ENCODE data around the gene FLRT2.

GRCh38 chr14:85617791-85618190 is 87.8 kb downstream of the FLRT2 start:
- TF ChIP-seq REST (IDR thresholded peaks at IDR 0.05; ENCODE audit: insufficient read depth in 1 of 2, low read depth in 2 of 2, low read length in 2 of 2) (no peak), TAF1 (IDR thresholded peaks at IDR 0.05; ENCODE audit: borderline replicate concordance, insufficient read depth, low read length) (no peak), POLR2AphosphoS5 (IDR thresholded peaks at IDR 0.05; ENCODE audit: low read depth, low read length) (no peak), SIN3A (IDR thresholded peaks at IDR 0.05; ENCODE audit: borderline replicate concordance, insufficient read depth, low read length) (no peak)
